Measurements from ENCODE around the gene TCERG1L.
"Not testable (repeated sequence)": the region's sequence is repeated elsewhere in the genome, so short reads cannot be mapped to it uniquely, and the experiment has no call there.

The TCERG1L gene

DNA sequence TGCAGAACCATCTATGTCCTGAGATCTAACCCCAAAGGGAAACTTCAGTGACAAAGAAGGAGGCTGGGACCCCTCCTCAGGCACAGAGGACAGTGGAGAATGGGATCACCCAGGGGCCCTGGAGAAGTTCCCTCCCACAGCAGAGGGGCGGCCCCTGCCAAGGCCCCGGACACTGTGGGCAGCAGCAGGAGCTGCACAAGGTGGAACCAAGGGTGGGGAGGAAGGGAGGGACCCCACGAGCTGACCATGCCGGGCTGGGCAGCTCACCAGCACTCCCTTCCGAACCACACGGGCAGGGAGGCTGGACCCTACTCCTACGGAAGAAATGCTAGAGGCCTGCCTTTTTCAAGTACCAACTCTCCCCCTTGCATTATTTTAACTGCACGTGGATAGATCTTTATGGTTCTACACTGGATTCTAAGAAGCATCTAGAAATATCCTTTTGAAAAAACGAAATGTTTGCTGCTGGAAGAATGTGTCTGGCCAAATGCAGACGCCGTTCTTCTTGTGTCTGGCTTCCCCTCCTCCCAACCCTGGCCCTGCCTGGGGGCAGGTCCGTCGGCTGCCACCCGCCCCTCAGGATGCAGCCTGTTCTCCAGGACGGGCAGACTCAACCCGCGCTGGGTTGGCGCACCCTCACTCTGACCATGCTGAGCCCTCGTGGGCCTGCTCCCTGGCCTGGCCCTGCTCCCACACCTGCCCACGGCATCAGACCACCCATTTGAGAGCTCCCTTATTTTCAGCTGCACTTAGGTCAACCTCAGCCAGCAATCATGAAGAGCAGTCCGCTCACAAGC, 193.9 kb downstream of the TCERG1L start:
- DNase-seq: no peak

DNA sequence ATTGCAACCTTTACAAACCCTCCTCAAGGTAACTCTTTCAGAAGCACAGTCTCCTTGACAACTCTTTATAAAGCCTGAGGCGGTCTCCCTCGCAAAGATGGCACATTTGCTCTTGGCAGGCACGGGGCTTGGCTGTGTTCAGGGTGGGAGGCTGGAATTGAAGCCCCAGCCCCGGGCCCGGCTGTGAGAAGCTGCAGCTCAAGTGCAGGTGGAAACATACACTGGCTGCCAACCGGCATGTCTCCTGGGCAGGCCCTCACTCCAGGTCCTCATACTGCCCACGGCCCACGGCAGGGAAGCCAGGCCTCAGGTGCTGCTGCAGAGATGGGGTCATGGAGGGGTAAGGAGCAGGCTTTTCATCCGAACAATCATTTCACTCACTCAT, 194.5 kb downstream of the TCERG1L start:
- DNase-seq: no peak

DNA sequence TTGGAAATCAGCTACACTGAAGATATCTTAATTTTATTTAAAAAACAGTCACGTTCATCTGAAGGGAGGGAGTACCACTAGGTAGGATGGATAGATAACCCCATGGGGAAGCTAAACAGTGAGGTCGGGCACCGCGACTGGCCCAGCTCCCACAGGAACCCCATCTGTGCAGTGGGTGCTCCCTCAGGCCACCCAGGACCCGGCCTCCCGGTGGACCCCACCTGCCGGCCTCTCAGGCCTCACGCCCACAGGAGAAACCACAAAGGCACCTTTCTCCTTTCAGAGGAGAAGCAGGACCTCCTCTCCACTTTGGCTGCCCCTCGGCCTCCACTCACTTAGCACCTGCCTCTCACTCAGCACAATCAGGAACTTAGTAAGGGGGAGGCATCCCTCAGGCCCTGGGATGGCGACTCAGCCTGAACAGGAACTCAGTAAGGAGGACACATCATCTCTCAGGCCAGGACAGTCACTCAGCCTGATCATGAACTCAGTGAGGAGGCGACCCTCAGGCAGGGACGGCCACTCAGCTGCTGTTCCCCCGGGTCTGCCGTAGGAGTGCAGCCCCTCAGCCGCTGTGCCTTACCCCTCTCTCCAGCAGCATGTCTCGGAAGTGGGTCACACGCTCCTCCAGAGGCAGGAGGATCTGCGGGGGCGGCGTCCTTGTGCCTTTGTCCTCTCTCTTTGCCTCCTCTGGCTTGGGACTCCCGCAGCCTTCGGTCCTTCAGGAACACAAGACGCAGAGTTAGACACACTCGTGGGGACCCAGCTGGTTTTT, 195.1 kb downstream of the TCERG1L start:
- no peak for DNase-seq

DNA sequence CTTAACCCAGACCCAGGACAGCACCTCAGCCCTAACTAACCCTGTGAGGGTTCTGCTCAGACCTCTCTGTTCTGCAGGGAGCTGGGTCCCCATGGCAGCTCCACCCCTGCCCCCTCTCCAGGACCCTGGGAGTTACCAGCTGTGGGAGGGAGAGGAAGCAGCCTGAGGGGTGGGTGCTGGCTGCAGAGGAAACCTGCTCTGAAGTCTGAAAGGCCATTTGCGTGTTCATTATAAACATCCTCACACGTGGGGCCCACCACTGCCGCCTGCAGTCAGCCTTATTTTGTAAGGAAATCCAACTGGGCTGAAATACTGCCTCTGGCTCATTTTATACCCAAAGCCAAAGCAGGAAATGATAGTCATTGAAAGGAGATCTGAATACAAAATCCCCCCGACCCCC, 195.7 kb downstream of the TCERG1L start:
- DNase-seq: no peak

DNA sequence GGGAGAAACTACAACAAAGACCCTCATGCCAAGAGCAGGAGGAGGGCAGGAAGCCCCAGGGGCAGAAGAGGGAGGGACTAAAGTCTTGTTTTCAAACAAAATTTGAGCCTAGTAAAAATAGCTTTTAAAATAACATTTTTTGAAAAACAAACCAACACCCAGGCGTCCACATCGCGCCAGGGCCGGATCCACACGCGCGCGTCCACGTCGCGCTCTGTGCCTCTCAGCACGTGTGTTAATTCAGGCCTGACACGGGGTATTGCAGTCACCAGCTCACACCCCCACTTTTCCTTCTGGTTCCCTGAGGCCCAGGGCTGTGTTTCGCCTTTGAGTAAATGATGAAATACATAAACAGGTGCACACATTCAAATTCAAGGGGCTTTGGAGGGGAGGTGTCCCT, 196.2 kb downstream of the TCERG1L start:
- no peak for DNase-seq

DNA sequence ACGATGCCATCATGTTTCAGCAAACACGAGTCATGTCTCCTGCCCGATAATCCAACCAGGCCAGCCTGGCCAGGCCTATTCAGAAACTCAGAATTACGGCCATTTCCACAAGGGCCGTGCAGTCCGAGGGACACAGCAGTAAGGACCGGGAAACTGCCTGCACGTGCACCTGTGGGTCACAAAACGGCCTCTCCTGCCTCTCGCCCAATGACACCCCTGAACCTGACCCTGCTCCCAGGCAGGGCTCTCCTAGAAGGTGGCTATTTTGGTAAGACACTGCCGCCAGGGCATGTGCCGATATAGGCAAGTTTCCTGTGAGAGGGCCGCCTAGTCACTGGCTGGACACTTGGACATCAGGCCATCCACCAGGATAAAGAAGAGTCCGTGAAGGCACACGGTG, 196.7 kb downstream of the TCERG1L start:
- DNase-seq: no peak

DNA sequence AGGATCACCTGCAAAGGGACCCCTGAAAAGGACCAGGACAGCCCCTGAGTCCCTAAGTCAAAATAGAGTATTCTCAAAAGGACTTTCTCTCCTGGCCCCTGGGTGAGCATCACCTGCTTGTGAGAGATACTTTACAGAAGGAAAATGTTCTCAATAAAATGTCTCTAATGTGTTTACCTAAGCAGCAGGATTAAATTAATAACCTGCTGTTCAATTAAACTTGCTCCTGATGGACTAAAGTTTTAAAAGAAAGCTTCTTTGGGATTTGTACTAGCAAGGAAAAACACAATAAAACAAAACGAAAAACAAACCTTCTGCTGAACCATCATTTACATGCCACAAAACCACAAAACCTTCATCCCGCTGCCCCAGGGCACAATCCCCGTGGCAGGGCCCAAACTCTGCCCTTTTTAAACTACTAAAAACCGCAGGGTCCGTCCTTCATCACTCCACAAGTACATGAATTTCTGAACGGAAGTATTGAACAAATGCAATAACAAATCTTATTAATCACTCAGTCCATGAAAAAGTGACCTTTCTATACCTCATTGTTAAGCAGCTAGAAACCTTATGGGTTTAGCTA, 197.7 kb downstream of the TCERG1L start:
- DNase-seq: no peak

DNA sequence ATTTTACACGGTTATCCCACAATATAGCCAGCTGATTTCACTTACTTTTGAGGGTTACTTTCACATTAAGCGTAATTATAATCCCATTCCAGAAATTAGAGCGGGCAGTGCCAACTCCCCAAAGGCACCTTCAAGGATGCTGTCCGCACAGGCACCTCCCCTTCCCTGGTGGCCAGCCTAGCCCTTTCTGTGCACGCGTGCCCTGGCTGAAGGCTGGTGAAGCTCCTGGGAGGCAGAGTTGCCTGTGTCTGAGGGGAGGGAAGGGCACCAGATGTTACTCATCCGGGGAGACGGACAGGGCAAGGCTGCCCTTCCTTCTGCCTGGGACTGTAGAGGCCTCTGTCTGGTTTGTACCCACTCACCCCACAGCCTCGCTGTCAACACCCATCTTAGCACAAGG, 198.4 kb downstream of the TCERG1L start:
- no peak for DNase-seq

DNA sequence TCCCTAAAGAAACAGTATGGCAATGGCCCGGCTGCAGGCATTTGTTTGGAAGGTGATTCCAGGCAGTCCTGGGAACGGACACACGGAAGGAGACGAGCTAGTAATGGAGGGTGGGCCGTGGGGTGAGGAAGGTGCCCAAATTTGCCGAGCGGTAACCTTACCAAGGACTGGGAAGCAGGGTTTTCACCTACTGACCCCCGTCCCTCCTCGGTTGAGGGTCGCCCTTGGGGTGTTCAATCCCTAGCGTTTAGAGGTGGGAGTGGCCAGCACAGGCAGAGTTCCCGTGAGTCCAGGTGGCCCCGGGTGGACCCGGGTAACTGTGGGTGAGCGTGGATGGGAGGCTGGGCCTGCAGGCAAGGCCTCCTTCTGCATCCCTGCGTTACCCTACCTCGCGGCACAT, 198.8 kb downstream of the TCERG1L start:
- DNase-seq: no peak

DNA sequence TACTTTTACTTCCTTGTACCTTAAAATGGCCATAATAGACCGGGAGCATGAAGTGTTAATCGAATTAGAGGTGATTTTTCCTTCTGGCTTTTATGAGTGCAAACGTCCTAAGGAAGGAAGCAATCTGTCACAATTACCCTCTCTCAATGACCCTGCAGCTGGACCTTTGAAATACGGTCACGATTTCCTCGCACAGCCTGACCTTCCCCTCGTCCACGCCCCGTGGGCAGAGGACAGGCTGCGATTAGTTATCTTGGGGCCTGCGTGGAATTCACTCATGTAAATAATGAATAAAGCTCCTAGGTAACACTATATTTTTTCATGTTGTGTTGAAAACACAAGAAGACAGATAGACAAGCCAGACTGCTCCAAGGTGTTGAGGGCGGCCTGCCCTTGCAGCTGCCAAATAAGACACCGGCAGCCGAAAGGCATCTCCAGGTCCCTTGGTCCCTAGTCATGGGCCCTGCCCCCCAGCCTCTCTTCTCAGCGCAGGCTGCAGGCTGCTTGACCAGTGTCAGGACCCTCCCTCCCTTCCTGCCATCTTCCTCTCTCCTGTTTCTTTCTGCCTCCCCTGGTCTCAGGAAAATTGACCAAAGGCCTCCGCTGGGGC, 199.9 kb downstream of the TCERG1L start:
- DNase-seq: no peak

DNA sequence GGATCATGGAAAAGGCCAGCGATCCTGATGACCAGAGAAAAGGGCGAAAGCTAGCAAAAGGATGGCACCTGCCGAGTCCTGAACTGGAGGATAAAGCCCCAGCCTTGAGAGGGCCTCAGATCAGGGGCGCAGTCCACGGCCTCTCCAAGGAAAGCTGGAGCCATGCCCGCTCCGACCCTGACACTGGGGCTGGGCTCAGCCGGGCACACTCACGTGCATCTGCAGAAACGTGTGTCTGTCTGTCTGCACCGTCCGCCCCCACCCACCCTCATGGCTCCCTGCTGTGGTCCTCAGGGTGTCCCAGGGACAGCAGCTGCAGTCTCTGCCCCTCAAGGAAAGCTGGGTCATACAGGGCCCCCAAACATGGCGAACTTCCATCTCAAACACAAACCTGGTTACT, 200.5 kb downstream of the TCERG1L start:
- no peak for DNase-seq

DNA sequence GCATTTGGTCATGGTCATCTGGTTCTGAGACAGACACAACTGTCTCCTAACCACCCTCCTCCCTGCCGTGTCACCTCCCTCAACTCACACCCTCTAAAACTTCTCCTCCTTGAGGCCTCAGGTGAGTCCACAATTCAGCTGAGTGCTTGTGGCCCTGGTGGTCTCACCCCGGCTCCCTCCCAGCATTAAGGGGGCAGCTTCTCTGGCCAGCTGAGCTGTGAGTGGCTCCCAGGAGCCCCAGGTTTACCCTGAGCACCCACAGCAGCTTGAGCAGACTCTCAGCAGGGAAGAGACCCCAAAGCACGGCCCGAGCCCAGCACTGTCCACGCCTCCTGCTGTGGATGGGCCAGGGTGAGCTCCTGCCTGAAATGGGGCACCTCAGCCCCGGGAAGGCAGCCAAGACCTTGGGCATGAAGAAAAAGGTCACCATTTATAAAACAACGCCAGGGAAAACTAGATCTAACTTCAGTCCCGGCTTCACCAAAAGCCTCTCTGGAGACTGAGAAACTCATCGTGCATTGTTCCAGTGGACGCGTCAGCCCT, 201.2 kb downstream of the TCERG1L start:
- DNase-seq: no peak

DNA sequence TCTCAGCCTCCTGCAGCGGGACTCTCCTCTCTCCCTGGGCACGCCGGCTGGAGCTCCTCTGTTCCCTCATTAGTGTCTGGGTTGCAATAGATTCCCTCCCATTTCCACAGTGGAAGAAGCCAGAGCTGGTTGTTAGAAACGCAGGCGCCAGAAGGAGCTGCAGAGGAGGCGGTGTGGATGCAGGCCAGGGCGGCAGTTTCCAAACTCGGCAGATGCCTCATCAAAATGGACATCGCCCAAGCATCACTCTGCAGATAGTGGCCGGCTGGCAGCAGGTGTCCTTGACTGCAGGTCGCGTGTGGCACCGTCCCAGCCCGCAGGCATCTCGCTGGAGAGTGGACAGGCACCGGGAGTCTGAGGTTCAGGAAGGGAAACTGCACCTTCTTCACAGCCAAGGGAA, 201.8 kb downstream of the TCERG1L start:
- DNase-seq: no peak

DNA sequence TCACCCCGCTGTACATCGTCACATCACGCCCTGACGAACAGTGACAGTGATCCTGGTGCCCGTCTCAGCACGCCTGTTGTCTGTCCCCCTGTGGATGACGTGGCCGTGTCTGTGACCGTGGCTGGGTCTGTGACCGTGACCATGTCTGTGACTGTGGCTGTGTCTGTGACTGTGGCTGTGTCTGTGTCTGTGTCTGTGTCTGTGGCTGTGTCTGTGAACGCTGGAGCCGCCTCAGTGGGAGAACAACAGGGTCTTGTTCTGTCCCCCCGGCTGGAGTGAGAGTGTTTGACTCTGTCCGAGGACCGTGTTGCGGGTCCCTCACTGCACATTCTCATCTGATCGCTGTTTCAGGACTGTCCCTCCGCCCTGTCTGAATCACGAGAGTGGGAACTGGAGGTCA, 202.2 kb downstream of the TCERG1L start:
- DNase-seq: no peak

DNA sequence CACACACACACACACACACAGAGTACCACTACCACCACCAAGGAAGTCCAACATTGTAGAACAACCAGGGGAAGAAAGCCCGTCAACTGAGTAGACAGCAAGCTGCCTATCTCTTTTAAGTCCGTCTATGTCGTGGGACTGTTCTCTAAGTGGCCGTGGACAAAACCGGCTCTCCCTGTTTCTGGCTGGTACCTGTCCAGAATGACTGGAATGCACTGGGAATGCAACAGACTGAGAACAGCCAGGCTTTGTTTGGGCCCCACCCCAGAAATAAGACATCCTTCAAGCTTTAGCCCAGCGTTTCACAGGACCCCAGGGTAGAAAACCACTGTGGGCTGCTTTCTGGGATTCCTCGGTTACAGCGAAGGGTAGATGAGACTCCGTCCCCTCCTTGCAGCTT, 203.6 kb downstream of the TCERG1L start:
- no peak for DNase-seq

DNA sequence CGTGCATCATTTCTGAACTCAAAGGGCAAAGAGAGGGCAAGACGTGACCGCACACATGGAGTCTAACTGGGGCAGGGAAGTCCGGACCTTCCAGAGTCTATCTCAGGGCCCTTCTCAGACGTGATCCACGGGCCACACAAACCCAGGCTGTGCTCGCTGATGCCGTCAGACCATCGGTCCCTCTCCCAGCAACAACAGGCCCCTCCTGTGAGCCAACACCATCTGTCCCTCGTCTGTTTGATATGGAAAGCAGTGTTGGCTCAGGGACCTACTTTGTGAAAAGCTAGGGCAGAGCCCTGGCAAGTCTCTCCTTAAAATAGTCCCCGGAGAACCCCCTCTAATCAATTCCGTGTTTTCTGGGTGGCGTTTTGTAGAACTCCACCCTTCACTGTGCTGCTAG, 208.8 kb downstream of the TCERG1L start:
- DNase-seq: peak; percentile 57

DNA sequence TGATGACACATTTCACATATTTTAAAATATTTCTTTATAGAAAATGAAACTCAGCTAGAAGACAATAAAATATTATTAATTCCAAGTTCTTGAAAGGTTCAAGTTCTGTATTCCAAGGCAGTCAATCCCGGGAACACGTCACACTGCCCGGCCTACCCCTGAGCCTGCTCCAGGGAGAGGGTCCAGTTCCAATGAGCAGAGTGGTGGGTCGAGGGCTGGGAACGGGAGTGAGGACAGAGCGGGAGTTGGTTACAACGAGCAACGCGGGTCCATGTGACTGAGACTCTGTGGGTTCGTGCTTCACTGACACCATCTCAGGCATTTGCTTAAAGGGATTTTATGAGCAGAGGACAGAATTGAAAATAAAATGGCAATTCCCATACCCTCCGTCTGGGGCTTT, 209.4 kb downstream of the TCERG1L start:
- peak in 1 of 2 experiments; percentile 23 for DNase-seq

DNA sequence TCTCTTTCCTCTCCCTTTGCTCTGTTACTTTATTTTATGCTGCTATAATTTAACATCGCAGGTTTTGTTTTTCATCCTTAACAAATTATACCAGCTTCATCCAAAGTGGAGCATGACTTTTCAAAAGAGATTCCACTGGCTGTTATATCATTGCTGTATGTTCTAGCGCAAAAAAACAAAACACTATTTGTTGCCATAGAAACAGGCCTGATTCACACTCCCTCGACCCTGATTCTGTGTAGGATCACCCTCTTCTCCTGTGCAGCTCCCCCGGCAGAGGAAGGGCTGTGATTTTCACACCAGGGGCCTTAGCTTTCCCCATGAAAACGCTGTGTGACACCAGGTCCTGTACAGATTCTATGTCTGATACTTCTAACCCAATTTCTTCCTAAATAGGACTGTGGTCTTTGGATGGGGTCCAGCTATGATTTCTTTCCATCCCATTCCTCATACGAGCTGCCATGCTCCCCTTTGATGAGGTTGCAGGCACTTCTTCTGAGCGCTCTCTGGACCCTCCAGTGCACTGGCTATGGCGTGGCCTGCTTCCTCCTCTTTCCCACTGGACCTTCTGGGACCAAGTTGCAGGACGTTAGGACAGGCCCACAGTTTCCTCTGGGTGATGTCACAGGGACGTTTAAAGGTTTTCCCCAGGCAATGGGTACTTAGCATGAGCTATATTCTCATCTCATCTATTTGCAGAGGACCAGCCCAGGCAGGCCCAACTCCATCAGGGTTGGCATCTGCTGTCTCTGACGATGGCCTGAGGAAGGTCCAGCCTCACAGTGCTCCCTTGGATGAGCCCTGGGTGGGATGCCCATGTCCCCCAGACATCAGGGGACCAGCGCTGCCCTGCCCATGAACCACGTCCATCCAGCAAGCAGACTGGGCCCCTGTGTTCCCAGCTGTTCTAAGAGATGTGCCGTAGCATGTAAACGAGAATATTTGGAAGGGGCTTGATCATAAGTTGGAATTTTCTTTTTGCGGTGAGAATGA, 210.8 kb downstream of the TCERG1L start:
- DNase-seq: not testable (repeated sequence)

DNA sequence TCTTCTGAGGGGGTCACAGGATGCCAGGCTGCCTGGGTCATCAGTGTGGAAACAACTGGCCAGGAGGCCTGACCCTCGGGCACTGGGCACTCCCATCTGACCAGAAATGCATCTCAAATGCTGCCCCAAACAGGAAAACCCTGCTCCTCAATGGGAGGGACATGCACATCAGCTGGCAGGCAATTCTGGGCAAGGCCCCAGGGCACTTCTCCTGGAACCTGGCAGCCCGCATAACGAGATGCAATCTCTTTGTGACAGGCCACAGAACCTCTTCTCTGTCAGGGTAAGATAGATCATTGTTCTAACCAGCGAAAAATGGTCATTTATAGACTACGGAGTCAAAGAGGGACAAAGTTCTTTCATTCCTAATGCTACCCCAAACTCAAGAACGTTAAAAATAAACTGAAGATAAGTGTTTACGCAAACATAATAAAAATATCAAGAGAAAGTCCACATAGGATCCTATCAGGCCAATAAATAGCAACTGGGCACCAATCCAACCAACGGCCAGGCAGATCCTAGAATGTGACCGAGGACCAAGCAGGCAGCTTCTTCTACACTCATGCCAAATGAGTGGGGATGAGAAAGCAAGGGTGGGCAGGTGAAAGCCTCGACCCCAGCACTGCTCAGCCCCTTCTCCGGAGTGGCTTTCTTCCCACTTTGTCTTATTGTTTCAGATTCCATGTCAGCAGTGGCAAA, 212.3 kb downstream of the TCERG1L start:
- DNase-seq: no peak

DNA sequence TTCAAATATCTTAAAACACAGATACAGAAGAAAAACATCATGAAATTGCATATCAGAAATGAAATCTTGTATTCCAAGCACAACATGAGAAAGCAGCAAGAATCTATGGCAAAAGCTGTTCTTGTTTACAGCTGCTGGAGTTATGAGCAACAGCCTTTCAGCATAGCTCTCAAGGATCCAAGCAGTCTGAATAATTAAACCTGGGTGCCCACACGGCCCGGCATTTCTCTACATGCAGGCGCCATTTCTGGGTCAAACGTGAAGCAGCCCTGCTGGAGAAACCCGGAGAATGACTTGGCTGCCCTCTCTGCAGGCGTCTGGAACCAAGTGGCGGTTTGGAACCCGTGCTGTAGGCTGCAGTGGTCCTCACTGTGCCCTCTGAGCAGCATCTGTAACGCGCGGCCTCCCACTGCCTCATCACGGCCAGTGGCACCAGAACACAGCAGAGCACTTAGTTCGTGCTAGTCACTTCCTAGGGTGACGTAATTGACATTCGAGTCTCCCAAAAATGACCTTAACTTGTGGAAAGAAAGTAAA, 213.0 kb downstream of the TCERG1L start:
- no peak for DNase-seq

DNA sequence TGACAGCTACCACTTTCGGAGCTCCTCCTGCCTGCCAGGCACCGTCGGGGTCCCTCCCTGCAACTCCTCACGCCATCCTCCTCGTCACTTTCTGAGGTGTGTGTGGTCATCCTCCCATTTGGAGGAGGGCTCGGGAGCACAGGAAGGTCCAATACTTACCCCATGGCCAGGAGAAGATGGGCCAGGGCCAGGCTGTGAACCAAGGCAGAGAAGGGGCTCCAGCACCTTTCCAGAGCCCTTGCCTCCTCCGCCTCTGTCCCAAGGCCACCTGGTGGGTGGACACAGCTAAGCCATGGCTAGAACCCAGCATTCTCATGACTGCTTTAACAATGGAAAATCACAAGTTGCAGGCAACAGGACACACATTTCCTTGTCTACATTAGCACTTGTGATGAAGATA, 215.5 kb downstream of the TCERG1L start:
- no peak for DNase-seq
